Fibroblast of mammary gland (primary cell): ENCODE data around the gene PHRF1.

ENCODE experiments used
- DNase-seq: peaks from one replicate; pipeline ENCODE4 v3.0.0-alpha.2; 2010; ENCODE audit warnings: low read depth
- H3K4me3 ChIP-seq: 2 replicates; pipeline ENCODE4 v1.5.1; 2011; ENCODE audit warnings: low read depth, mild to moderate bottlenecking, low read length, moderate library complexity; ENCODE audit not compliant: control insufficient read depth
- CTCF ChIP-seq: conservative IDR thresholded peaks from 2 replicates; pipeline ENCODE4 v1.5.1; 2011; ENCODE audit warnings: low read depth, low read length, inconsistent platforms; ENCODE audit not compliant: control insufficient read depth, insufficient read depth

The PHRF1 gene

GRCh38 chr11:617199-617911, 41.1 kb downstream of the PHRF1 start:
- H3K4me3 ChIP-seq: no peak overlapping the region
- no peak for DNase-seq
- no peak for TF ChIP-seq CTCF

GRCh38 chr11:617912-618682, 41.8 kb downstream of the PHRF1 start:
- DNase-seq: no peak
- no peak for TF ChIP-seq CTCF
- no peak overlapping the region for H3K4me3 ChIP-seq

- TF ChIP-seq CTCF: no peak
- DNase-seq: no peak
- no peak overlapping the region for H3K4me3 ChIP-seq
Observed at GRCh38 chr11:618856-619627, 42.8 kb downstream of the PHRF1 start.

GRCh38 chr11:619628-620050, 43.4 kb downstream of the PHRF1 start:
- no peak overlapping the region for H3K4me3 ChIP-seq
- no peak for TF ChIP-seq CTCF
- DNase-seq: no peak

GRCh38 chr11:620201-620600, 43.9 kb downstream of the PHRF1 start:
- DNase-seq: no peak
- no peak for TF ChIP-seq CTCF
- H3K4me3 ChIP-seq: no peak overlapping the region

- TF ChIP-seq CTCF: no peak
- no peak overlapping the region for H3K4me3 ChIP-seq
Observed at GRCh38 chr11:620935-621814, 44.9 kb downstream of the PHRF1 start.

More at GRCh38 chr11:620935-621814, 44.9 kb downstream of the PHRF1 start:
- no peak for DNase-seq
